Measurements from ENCODE around the gene EXOC4. TPM values are rescaled to one million over a fixed set of nuclear protein-coding genes. Genes with fewer than 3 reads are reported as not detected.

The EXOC4 gene
- total and polyA plus RNA-seq, 2 donors (not counting 3 experiments of a cell fraction or from before 2014, with no cell fraction given): 20.3 to 73.1 TPM

DNA sequence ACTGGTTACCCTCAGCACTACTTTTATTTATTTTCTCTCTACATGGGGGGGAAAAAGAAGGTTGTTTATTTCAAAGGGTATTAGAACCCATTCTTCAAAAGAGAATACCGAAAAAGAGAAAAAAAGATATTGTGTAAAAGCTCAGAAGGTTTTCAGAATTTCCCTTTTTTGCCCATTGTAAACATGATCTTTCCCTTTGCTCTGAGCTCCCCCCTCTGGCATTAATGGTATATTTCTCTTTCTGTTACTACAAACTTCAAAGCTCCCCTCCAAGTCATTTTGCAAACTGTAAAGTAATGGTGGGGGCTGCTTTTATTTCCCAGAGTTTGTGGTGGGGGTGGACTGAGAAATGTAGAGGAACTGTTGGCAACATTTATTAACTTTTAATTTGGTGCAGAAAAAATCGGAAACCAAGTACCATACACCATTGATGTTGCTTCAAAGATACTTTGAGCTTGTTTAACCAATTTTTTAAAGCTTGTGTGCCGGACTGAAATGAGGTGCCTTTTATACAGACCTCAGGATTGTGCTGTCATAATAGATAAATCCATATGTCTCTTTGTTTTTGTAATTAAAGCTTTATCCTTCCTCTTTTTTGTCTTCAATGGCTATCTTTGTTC lies 181.5 kb downstream of the EXOC4 start:
- peak; percentile 65 for DNase-seq (ENCODE audit: low read depth, low spot score)
- Histone ChIP-seq H3K27me3 (ENCODE audit: control insufficient read depth in 2 of 2, insufficient read depth in 2 of 2, low read length in 2 of 2) (no peaks in the 10 kb centered on the region), H3K9me1 (replicated peaks; ENCODE audit: control insufficient read depth, extremely low read depth, insufficient read depth, low read length) (no peaks in the 10 kb centered on the region), H3K9me3 (replicated peaks; ENCODE audit: control insufficient read depth, insufficient read depth, low read length) (no peaks in the 10 kb centered on the region), H3K36me3 (ENCODE audit: control insufficient read depth in 2 of 2, extremely low read depth in 1 of 2, insufficient read depth in 2 of 2, low read length in 2 of 2) (no peaks in the 10 kb centered on the region), H3K79me2 (ENCODE audit: control insufficient read depth, insufficient read depth, low read length) (no peaks in the 10 kb centered on the region), H4K20me1 (replicated peaks; ENCODE audit: control insufficient read depth, extremely low read depth, insufficient read depth, low read length) (no peaks in the 10 kb centered on the region), H3K4me1 (ENCODE audit: control insufficient read depth, extremely low read depth, insufficient read depth, low read length) (peaks cover 11% of the 10 kb centered on the region), H3K9ac (replicated peaks; ENCODE audit: extremely low read depth, insufficient read depth, low read length) (no peak overlapping the region), H3K4me3 (replicated peaks in 1 of 3; ENCODE audit: insufficient read depth in 1 of 3, low read depth in 1 of 3, low read length in 3 of 3) (no peak overlapping the region), H3K4me2 (ENCODE audit: insufficient read depth, low read length) (no peak overlapping the region), H3K27ac (ENCODE audit: insufficient read depth, low read depth, low read length) (no peak overlapping the region), H2AFZ (ENCODE audit: low read depth, low read length) (no peak overlapping the region)
- dilution Hi-C loops (cut with MboI; ENCODE audit: extremely low pct_ligation_motif_present, low sequenced_read_pairs) (no loop called here), intact Hi-C loops (cut with micrococcal nuclease) (loop anchor here (1.0 to 10.0 kb wide), 7 partner anchors 69 to 893 kb away; partner anchors contain the start of genes CHCHD3 and PLXNA4)
- no peak for TF ChIP-seq MAX (IDR thresholded peaks at IDR 0.05; ENCODE audit: insufficient read depth, insufficient read length)
- TF ChIP-seq, protein P1, sequence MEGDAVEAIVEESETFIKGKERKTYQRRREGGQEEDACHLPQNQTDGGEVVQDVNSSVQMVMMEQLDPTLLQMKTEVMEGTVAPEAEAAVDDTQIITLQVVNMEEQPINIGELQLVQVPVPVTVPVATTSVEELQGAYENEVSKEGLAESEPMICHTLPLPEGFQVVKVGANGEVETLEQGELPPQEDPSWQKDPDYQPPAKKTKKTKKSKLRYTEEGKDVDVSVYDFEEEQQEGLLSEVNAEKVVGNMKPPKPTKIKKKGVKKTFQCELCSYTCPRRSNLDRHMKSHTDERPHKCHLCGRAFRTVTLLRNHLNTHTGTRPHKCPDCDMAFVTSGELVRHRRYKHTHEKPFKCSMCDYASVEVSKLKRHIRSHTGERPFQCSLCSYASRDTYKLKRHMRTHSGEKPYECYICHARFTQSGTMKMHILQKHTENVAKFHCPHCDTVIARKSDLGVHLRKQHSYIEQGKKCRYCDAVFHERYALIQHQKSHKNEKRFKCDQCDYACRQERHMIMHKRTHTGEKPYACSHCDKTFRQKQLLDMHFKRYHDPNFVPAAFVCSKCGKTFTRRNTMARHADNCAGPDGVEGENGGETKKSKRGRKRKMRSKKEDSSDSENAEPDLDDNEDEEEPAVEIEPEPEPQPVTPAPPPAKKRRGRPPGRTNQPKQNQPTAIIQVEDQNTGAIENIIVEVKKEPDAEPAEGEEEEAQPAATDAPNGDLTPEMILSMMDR (IDR thresholded peaks at IDR 0.05; ENCODE audit: extremely low read depth in 1 of 2, insufficient read depth in 1 of 2, low read depth in 1 of 2, low read length in 2 of 2): peak; percentile 33 to 34
- no peak for TF ChIP-seq FOS (IDR thresholded peaks at IDR 0.05; ENCODE audit: borderline replicate concordance, insufficient read depth, low read length)
- ChIA-PET CTCF (interaction anchor here (0.6 to 2.9 kb wide), 73 partner anchors 8 to 1745 kb away, joined by 3 to 104 read pairs (median 4); partner anchors contain the start of genes CHCHD3 and EXOC4), POLR2A (interaction anchor here (0.6 kb wide), 1 partner anchor 719 kb away, joined by 5 read pairs; no protein-coding TSS in a partner anchor)
- no TSS peak for BruUV-seq (replicated peaks)
- peak; percentile 59 for FAIRE-seq

GRCh38 chr7:133436014-133436428 lies 183.1 kb downstream of the EXOC4 start:
- intact Hi-C loops (cut with micrococcal nuclease) (loop anchor here (1.0 to 10.0 kb wide), 2 partner anchors 580 to 861 kb away; partner anchors contain the start of gene PLXNA4), dilution Hi-C loops (cut with MboI; ENCODE audit: extremely low pct_ligation_motif_present, low sequenced_read_pairs) (no loop called here)
- H3K4me2 ChIP-seq (ENCODE audit: insufficient read depth, low read length): peak overlapping the region; percentile 2
- H3K27me3 ChIP-seq (ENCODE audit: control insufficient read depth in 2 of 2, insufficient read depth in 2 of 2, low read length in 2 of 2): no peaks in the 10 kb centered on the region
- peaks cover 11% of the 10 kb centered on the region for H3K4me1 ChIP-seq (ENCODE audit: control insufficient read depth, extremely low read depth, insufficient read depth, low read length)
- no peak overlapping the region for H3K9ac ChIP-seq (replicated peaks; ENCODE audit: extremely low read depth, insufficient read depth, low read length)
- no peak overlapping the region for H2AFZ ChIP-seq (ENCODE audit: low read depth, low read length)
- FAIRE-seq (peak; percentile 86), DNase-seq (ENCODE audit: low read depth, low spot score) (peak; percentile 83)
- H4K20me1 ChIP-seq (replicated peaks; ENCODE audit: control insufficient read depth, extremely low read depth, insufficient read depth, low read length): no peaks in the 10 kb centered on the region
- H3K4me3 ChIP-seq (replicated peaks in 1 of 3; ENCODE audit: insufficient read depth in 1 of 3, low read depth in 1 of 3, low read length in 3 of 3): no peak overlapping the region
- ChIA-PET CTCF (interaction anchor here (0.7 to 2.7 kb wide), 12 partner anchors 12 to 1577 kb away, joined by 3 to 16 read pairs (median 4); no protein-coding TSS in a partner anchor), POLR2A (no interaction called here)
- H3K36me3 ChIP-seq (ENCODE audit: control insufficient read depth in 2 of 2, extremely low read depth in 1 of 2, insufficient read depth in 2 of 2, low read length in 2 of 2): no peaks in the 10 kb centered on the region
- H3K9me3 ChIP-seq (replicated peaks; ENCODE audit: control insufficient read depth, insufficient read depth, low read length): no peaks in the 10 kb centered on the region
- H3K27ac ChIP-seq (ENCODE audit: insufficient read depth, low read depth, low read length): no peak overlapping the region
- BruUV-seq (replicated peaks): no TSS peak
- no peaks in the 10 kb centered on the region for H3K9me1 ChIP-seq (replicated peaks; ENCODE audit: control insufficient read depth, extremely low read depth, insufficient read depth, low read length)
- no peak for TF ChIP-seq EZH2 (IDR thresholded peaks at IDR 0.05; ENCODE audit: borderline replicate concordance, low read depth, low read length, severe bottlenecking)
- no peak for TF ChIP-seq FOS (IDR thresholded peaks at IDR 0.05; ENCODE audit: borderline replicate concordance, insufficient read depth, low read length)
- TF ChIP-seq POLR2AphosphoS5 (IDR thresholded peaks at IDR 0.05; ENCODE audit: insufficient read depth, low read depth, low read length): no peak
- TF ChIP-seq MYC (IDR thresholded peaks at IDR 0.05; ENCODE audit: low read depth, low read length): no peak
- no peak for TF ChIP-seq MAX (IDR thresholded peaks at IDR 0.05; ENCODE audit: insufficient read depth, insufficient read length)
- TF ChIP-seq GATA2 (IDR thresholded peaks at IDR 0.05; ENCODE audit: insufficient read depth, insufficient read length, low read depth, low read length): no peak
- no peak for TF ChIP-seq POLR2A (IDR thresholded peaks at IDR 0.05; ENCODE audit: low read depth, low read length)
- TF ChIP-seq JUN (IDR thresholded peaks at IDR 0.05; ENCODE audit: borderline replicate concordance, insufficient read depth, insufficient read length, low read depth): no peak
- TF ChIP-seq, protein P1 (IDR thresholded peaks at IDR 0.05; ENCODE audit: extremely low read depth in 1 of 2, insufficient read depth in 1 of 2, low read depth in 1 of 2, low read length in 2 of 2): no peak
- H3K79me2 ChIP-seq (ENCODE audit: control insufficient read depth, insufficient read depth, low read length): no peaks in the 10 kb centered on the region
